ENCODE measurements around the gene CTDNEP1.

GRCh38 chr17:7260651-7261378 lies 9.3 kb upstream of the CTDNEP1 start:
- TF ChIP-seq POLR2A (IDR thresholded peaks at IDR 0.05), result no peak
- no peak for TF ChIP-seq EP300 (IDR thresholded peaks at IDR 0.05)
- no peak for TF ChIP-seq CTCF (IDR thresholded peaks at IDR 0.05)
